Measurements from ENCODE around the gene BRPF1. TPM values are rescaled to one million over a fixed set of nuclear protein-coding genes. Genes with fewer than 3 reads are reported as not detected.

Gene BRPF1
- total RNA-seq, 4 donors from 2014 or later, result 15.6 to 35.7 (median 17.8) TPM

DNA sequence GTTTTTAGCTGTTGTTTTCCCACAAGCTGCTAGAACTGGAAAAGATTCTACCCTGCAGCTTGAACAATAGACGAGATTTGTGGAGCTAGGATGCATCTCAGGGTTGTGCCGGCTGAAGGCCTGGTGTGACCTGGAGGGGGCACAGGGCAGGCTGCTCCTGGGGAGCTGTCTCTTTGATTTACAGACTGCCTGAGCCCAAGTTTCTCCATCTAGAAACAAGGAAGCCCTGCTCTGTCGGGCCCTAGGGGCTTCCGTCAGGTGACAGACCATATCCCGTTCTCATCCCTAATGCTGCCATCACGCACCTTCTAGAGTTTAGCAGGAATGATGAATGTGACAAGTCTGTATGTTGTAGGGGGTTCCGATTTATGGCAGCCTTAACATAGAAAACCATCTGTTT, 35.8 kb upstream of the BRPF1 start:
- ATAC-seq (ENCODE audit: low FRiP score), result no peak
- TF ChIP-seq, protein P1, sequence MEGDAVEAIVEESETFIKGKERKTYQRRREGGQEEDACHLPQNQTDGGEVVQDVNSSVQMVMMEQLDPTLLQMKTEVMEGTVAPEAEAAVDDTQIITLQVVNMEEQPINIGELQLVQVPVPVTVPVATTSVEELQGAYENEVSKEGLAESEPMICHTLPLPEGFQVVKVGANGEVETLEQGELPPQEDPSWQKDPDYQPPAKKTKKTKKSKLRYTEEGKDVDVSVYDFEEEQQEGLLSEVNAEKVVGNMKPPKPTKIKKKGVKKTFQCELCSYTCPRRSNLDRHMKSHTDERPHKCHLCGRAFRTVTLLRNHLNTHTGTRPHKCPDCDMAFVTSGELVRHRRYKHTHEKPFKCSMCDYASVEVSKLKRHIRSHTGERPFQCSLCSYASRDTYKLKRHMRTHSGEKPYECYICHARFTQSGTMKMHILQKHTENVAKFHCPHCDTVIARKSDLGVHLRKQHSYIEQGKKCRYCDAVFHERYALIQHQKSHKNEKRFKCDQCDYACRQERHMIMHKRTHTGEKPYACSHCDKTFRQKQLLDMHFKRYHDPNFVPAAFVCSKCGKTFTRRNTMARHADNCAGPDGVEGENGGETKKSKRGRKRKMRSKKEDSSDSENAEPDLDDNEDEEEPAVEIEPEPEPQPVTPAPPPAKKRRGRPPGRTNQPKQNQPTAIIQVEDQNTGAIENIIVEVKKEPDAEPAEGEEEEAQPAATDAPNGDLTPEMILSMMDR (IDR thresholded peaks at IDR 0.05), result no peak
- DNase-seq (ENCODE audit: low spot score), result no peak

DNA sequence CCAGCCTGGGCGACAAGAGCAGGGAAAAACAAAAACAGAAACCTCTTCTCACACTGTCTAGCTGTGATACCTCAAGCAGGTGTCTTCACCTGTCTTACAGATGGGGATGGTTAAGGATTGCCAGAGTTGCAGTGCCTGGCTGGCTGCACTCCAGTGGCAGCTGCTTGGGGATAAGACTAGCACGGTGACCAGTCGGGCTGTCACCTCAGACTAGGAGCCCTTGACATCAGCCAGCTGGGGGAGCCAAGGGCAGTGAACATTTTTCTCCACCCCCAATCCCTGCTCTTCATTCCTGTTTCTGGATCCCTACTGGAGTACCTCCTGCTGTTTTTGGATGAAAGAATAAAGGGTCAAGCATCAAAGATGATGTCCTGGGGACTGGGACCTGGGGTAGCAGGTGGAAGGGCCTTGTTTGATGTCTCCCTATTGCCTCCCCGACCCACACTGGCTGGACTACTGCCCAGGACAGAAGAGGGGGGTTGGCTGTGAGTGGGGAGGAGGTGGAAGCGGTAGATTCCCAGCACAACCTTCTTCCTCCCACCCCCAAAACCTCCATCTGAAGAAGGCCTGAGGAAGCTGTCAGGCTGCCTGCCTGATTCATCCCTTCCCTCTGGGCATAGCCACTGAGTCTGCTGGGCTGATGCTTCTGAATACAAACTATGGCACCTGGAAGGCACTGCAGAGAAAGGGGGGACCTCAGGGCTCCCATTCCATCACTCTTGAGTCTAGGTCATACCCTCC, 34.9 kb upstream of the BRPF1 start:
- TF ChIP-seq, protein P1 (IDR thresholded peaks at IDR 0.05), result no peak
- DNase-seq (ENCODE audit: low spot score) (no peak), ATAC-seq (ENCODE audit: low FRiP score) (no peak)

DNA sequence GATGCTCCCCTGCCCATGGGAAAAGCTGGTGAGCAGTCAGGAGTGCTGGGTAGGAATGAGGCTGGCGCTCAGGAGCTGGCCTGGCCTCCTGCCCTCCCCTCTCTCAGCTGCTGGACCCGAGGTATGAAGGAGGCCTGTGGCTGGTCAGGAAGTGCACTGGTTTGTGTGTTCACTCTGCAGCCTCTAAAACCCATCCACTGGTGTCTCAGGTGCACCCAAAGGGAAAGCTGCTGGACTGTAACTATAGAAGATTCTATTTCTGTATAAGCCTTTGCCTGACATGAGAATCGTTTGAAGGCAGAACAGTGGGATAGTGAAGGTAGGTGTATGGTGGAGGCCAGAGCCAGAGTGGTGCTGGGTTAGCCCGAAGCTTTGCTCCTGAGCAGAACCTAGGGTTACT, 33.6 kb upstream of the BRPF1 start:
- ATAC-seq (ENCODE audit: low FRiP score) (no peak), DNase-seq (ENCODE audit: low spot score) (no peak)
- TF ChIP-seq, protein P1 (IDR thresholded peaks at IDR 0.05), result no peak

DNA sequence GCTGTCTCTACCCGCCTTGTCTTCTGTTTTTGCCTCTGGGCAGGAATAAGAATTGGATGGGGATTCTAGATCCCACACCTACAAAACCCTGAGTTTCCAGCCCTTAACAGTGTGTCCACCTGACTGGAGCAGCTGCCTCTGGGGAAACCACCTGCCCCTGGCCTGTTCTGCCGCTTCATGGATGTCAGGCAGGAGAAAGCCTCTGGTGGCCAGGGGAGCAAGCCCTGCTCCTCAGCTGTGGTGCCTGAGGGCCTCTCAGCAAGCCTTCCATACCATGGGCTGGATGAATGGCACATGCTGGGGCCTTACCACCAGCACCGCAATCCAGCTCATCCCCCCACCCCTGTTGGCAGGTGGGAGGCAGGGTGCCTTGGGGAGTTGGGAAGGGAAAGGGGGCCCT, 33.2 kb upstream of the BRPF1 start:
- TF ChIP-seq, protein P1 (IDR thresholded peaks at IDR 0.05), result no peak
- DNase-seq (ENCODE audit: low spot score) (no peak), ATAC-seq (ENCODE audit: low FRiP score) (no peak)

DNA sequence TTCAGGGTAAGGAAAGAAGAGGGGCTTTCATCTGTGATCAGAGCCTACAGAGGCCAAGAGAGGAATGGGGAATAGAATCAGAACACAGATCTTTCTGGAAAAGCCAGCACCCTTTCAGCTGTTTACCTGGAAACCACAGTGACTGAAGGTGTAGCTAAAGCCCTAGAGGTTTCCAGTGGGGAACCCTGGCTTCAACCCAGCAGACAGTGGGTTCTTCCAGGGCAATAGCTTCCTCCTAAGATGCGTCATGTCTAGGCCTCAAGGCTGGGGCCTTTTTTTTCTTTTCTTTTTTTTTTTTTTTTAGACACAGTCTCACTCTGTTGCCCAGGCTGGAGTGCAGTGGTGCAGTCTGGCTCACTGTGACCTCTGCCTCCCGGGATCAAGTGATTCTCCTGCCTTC, 31.0 kb upstream of the BRPF1 start:
- DNase-seq (ENCODE audit: low spot score), result no peak
- TF ChIP-seq, protein P1 (IDR thresholded peaks at IDR 0.05), result no peak
- no peak for ATAC-seq (ENCODE audit: low FRiP score)

DNA sequence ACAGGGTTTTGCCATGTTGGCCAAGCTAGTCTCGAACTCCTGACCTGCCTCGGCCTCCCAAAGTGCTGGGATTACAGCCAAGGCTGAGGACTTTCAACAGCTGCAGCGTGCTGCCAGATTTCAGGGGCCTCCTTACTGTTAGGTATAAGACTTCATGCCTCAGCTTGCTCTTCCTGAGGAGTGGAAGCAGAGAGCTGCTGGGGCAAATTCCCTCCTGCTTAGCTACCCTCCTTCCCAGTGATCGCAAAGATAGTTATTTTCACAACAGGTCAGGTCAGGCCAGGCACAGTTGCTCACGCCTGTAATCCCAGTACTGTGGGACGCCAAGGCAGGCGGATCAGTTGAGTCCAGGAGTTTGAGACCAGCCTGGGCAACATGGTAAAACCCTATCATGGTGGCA, 30.5 kb upstream of the BRPF1 start:
- ATAC-seq (ENCODE audit: low FRiP score) (no peak), DNase-seq (ENCODE audit: low spot score) (no peak)
- TF ChIP-seq, protein P1 (IDR thresholded peaks at IDR 0.05), result no peak

DNA sequence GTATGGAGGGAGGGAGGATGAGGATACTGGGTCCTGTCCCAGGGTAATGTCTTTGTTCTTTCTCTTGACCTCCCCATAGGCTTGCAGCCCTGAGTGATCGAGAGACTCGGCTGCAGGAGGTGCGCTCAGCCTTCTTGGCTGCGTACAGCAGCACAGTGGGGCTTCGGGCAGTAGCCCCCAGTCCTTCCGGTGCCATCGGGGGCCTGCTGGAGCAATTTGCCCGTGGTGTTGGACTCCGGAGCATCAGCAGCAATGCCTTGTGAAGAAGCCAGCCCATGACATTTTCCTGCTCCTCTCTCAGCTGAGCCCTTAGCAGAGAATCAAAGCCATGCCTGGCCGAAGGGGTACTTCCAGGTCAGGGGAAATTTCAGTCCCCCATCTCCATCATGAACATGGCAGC, 29.8 kb upstream of the BRPF1 start:
- DNase-seq (ENCODE audit: low spot score) (no peak), ATAC-seq (ENCODE audit: low FRiP score) (no peak)
- TF ChIP-seq, protein P1 (IDR thresholded peaks at IDR 0.05), result no peak

Data from omental fat pad (tissue), 4 donors.